Ovary (tissue), 9 donors: ENCODE results near the gene ELK1. TPM values are rescaled to one million over a fixed set of nuclear protein-coding genes. Genes with fewer than 3 reads are reported as not detected.
"Not testable (repeated sequence)": the region's sequence is repeated elsewhere in the genome, so short reads cannot be mapped to it uniquely, and the experiment has no call there.

Experiments used
- DNase-seq, 5 donors: peaks; one replicate each; pipeline ENCODE4 v3.0.0-alpha.2; 2019 to 2020
- H3K27ac ChIP-seq, 2 donors: fragments of 200-600 bp; one replicate each; pipeline versions ENCODE4 v1.5.1 to v1.8.0; 2019 to 2022
- H3K27me3 ChIP-seq: fragments of 200-600 bp; one replicate; pipeline ENCODE4 v1.8.0; 2022
- H3K36me3 ChIP-seq: fragments of 200-600 bp; sonication (generic); one replicate; pipeline ENCODE4 v1.5.1; 2019
- H3K4me1 ChIP-seq: one replicate; pipeline ENCODE4 v1.8.1; 2013; ENCODE audit warnings: mild to moderate bottlenecking, moderate library complexity; ENCODE audit not compliant: insufficient read depth
- H3K4me3 ChIP-seq: fragments of 200-600 bp; sonication (generic); one replicate; pipeline ENCODE4 v1.5.1; 2017
- H3K9me3 ChIP-seq, 2 donors: fragments of 200-600 bp in 1 of 2; sonication (generic) in 1 of 2; one replicate each; pipeline versions ENCODE4 v1.5.1 to v1.8.1; 2013 to 2019; ENCODE audit warnings: mild to moderate bottlenecking in 1 of 2, moderate library complexity in 1 of 2
- EP300 ChIP-seq: sonication (generic); formaldehyde crosslinking; IDR thresholded peaks from one replicate; pipeline ENCODE4 v1.6.1; 2017; ENCODE audit warnings: antibody characterized with exemption
- POLR2A ChIP-seq: fragments of 450-650 bp; IDR thresholded peaks from one replicate; pipeline ENCODE4 v1.6.1; 2017; ENCODE audit warnings: antibody characterized with exemption, mild to moderate bottlenecking, moderate library complexity
- WGBS, 3 donors: extraction: QIAGEN DNeasy Blood & Tissue Kit in 1 of 3; methylation state at CpG; one replicate each; pipeline versions ENCODE4 v1.1.5 to v1.1.7; 2013 to 2017; 5-methylcytosine and 5-hydroxymethylcytosine counted together
- intact Hi-C, 4 donors: fragments of 100-400 bp; cut with DNase I; formaldehyde crosslinking; loops; one replicate each; pipeline versions ENCODE4 v1.11.0 to v1.15.1; 2022 to 2023
- polyA plus RNA-seq, 2 donors: library from polyadenylated mRNA; stranded (reverse); fragments of 200-250 nt in 1 of 2; fragments of 350-450 nt in 1 of 2; fragmentation: Illumina TruSeq in 1 of 2; extraction: RNeasy Lipid Tissue Mini Kit (QIAGEN cat#74804) in 1 of 2; gene quantifications; one replicate each; pipeline ENCODE4 v1.2.3, GENCODE V29; 2013 to 2014
- total RNA-seq, 7 donors: library from RNA; depleted of rRNA in 2 of 7; stranded (reverse); fragments of >200 nt in 2 of 7; fragmentation: NEBNext Ultra II Directional in 3 of 7; extraction: Animal tissue kit (Norgen Biotek cat#: 25700) in 3 of 7; gene quantifications; one replicate each; pipeline versions ENCODE4 v1.1.0 to v1.2.4, GENCODE V29; 2016 to 2023
- TF ChIP-seq, protein P1 (sequence below), 3 donors: fragments of 450-650 bp in 2 of 3; fragments of 200-600 bp in 1 of 3; IDR thresholded peaks; one replicate each; pipeline versions ENCODE4 v1.5.1 to v1.8.0; 2016 to 2022; ENCODE audit warnings: antibody characterized with exemption in 3 of 3, mild to moderate bottlenecking in 1 of 3
- donor health status: DM: no; HTN: no; CAD: no; lungs with moderate emphysema.
- donor health status: DM: no; HTN: no; CAD: no.
- donor health status: Bipolar disorder and iron deficiency.
- donor health status: DM: yes; HTN: yes; CAD: no.
- donor health status: DM: no; HTN: no; CAD: no.
- donor health status: DM: yes; HTN: yes; CAD: no.

Gene ELK1
- total and polyA plus RNA-seq, 9 donors = 29.7 to 139 (median 73.0) TPM

- H3K4me1 ChIP-seq = no peaks in the 10 kb centered on the region
- DNase-seq = no peak
- no peaks in the 10 kb centered on the region for H3K9me3 ChIP-seq
- H3K27ac ChIP-seq = no peak overlapping the region
- H3K27me3 ChIP-seq = no peaks in the 10 kb centered on the region
- no peak for TF ChIP-seq EP300
- TF ChIP-seq, protein P1, sequence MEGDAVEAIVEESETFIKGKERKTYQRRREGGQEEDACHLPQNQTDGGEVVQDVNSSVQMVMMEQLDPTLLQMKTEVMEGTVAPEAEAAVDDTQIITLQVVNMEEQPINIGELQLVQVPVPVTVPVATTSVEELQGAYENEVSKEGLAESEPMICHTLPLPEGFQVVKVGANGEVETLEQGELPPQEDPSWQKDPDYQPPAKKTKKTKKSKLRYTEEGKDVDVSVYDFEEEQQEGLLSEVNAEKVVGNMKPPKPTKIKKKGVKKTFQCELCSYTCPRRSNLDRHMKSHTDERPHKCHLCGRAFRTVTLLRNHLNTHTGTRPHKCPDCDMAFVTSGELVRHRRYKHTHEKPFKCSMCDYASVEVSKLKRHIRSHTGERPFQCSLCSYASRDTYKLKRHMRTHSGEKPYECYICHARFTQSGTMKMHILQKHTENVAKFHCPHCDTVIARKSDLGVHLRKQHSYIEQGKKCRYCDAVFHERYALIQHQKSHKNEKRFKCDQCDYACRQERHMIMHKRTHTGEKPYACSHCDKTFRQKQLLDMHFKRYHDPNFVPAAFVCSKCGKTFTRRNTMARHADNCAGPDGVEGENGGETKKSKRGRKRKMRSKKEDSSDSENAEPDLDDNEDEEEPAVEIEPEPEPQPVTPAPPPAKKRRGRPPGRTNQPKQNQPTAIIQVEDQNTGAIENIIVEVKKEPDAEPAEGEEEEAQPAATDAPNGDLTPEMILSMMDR (IDR thresholded peaks at IDR 0.05) = no peak
- TF ChIP-seq POLR2A = no peak
- H3K36me3 ChIP-seq = no peaks in the 10 kb centered on the region
- H3K4me3 ChIP-seq = no peak overlapping the region
- 58 to 61% (median 59%) methylated on average over 6 of the region's 6 CpGs for WGBS, 3 donors
- intact Hi-C loops = no loop called here
Observed at GRCh38 chrX:47687263-47687662, 36.9 kb upstream of the ELK1 start.

- 36 to 64% (median 41%) methylated on average over 3 of the region's 3 CpGs for WGBS, 3 donors
- no peak overlapping the region for H3K4me3 ChIP-seq
- no peaks in the 10 kb centered on the region for H3K4me1 ChIP-seq
- H3K27ac ChIP-seq = no peak overlapping the region
- H3K9me3 ChIP-seq = no peaks in the 10 kb centered on the region
- TF ChIP-seq, protein P1 (IDR thresholded peaks at IDR 0.05) = no peak
- no peak for TF ChIP-seq EP300
- no peak for DNase-seq
- intact Hi-C loops = no loop called here
- no peaks in the 10 kb centered on the region for H3K27me3 ChIP-seq
- no peaks in the 10 kb centered on the region for H3K36me3 ChIP-seq
Observed at GRCh38 chrX:47683829-47684205, 33.5 kb upstream of the ELK1 start.

- Histone ChIP-seq H3K9me3 (no peaks in the 10 kb centered on the region), H3K36me3 (no peaks in the 10 kb centered on the region), H3K4me3 (no peak overlapping the region), H3K27ac (no peak overlapping the region), H3K4me1 (no peaks in the 10 kb centered on the region), H3K27me3 (no peaks in the 10 kb centered on the region)
- intact Hi-C loops = no loop called here
- 77 to 85% (median 83%) methylated on average over 14 of the region's 14 CpGs for WGBS, 3 donors
- TF ChIP-seq, protein P1 (IDR thresholded peaks at IDR 0.05) = no peak
- no peak for TF ChIP-seq EP300
- no peak for TF ChIP-seq POLR2A
- no peak for DNase-seq
Observed at GRCh38 chrX:47683184-47683828, 32.9 kb upstream of the ELK1 start.

GRCh38 chrX:47675959-47676859, 25.8 kb upstream of the ELK1 start:
- H3K27me3 ChIP-seq, H3K9me3 ChIP-seq, H3K4me3 ChIP-seq, DNase-seq, H3K4me1 ChIP-seq, H3K27ac ChIP-seq, intact Hi-C loops, H3K36me3 ChIP-seq: not testable (repeated sequence)
- WGBS, 3 donors = 59 to 72% (median 64%) methylated on average over 7 of the region's 7 CpGs

- no peaks in the 10 kb centered on the region for H3K9me3 ChIP-seq
- TF ChIP-seq POLR2A (no peak), EP300 (no peak)
- TF ChIP-seq, protein P1 (IDR thresholded peaks at IDR 0.05) = no peak
- H3K27me3 ChIP-seq = no peaks in the 10 kb centered on the region
- H3K4me3 ChIP-seq = no peak overlapping the region
- no peak for DNase-seq
- H3K27ac ChIP-seq = no peak overlapping the region
- no peaks in the 10 kb centered on the region for H3K36me3 ChIP-seq
- intact Hi-C loops = no loop called here
- H3K4me1 ChIP-seq = no peaks in the 10 kb centered on the region
- WGBS, 3 donors = 70 to 78% (median 73%) methylated on average over 5 of the region's 5 CpGs
Observed at GRCh38 chrX:47674776-47675175, 24.4 kb upstream of the ELK1 start.

- H3K36me3 ChIP-seq, H3K4me1 ChIP-seq, DNase-seq, intact Hi-C loops, H3K4me3 ChIP-seq, H3K27me3 ChIP-seq, H3K27ac ChIP-seq, H3K9me3 ChIP-seq: not testable (repeated sequence)
- WGBS, 3 donors = 77 to 80% (median 77%) methylated on average over 4 of the region's 4 CpGs
Observed at GRCh38 chrX:47665797-47666196, 15.4 kb upstream of the ELK1 start.
